GM18873 (cell line): ENCODE measurements around the gene GCSAML.

Experiments used
- ATAC-seq: cut with Tn5 transposase; IDR thresholded peaks from one replicate; pipeline ENCODE4 v1.9.1; 2021; ENCODE audit warnings: mild to moderate bottlenecking, moderate library complexity, moderate number of reproducible peaks; ENCODE audit not compliant: unreplicated experiment, low FRiP score

Gene GCSAML

DNA sequence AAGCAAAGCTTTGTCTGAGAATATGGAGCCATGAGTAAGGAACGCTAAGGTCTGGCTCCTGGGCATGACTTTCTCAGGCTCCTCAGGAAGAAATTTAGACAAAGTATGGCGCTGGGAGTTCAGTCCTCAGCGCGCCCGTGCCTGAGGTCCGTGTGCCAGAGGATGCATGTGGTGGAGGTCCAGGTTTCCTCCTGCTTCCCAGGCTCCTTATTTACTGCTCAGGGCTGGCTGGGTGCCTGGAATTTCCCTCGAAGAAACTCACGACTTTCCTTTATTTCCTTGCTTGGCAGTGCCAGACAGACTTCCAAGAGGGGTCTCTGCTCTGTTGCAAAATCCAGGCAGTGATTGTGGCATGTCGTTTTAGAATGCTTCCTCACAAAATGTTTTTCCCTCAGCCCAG is 13.3 kb downstream of the GCSAML start:
- no peak for ATAC-seq

DNA sequence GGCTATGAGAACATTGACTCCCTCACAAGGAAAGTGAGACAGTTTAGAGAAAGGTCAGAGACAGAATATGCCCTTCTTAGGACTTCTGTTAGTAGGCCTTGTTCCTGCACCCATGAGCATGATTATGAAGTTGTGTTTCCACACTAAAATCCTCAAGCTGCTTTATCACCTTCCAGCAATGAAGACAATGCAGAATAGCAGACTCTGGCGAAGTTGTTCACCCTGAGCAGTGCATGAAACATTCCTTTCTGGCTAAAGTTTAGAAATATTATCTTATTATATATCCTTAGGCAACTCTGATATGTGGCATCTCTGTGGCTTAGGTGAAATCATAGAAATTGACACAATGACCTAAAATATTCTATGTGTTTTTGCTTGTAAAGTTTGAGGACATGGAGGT is 25.3 kb downstream of the GCSAML start:
- ATAC-seq = no peak

DNA sequence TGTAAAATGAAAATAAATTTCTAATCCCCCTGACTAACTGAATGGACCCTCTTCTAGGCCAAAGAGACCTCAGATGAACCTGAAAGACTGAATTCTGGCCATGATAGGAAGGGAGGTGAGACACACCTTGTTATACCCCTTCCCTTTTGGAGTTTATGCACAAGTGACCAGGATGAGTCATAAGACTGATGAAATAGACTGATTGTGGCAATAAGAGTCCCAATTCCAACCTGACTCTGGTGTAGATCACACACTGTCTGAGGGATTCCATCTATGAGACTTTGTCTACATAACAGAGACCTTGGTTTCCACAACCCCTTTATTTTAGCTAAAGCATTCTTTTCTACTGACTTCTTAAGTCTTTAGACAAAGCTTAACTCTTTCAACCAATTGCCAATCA is 25.7 kb downstream of the GCSAML start:
- no peak for ATAC-seq

DNA sequence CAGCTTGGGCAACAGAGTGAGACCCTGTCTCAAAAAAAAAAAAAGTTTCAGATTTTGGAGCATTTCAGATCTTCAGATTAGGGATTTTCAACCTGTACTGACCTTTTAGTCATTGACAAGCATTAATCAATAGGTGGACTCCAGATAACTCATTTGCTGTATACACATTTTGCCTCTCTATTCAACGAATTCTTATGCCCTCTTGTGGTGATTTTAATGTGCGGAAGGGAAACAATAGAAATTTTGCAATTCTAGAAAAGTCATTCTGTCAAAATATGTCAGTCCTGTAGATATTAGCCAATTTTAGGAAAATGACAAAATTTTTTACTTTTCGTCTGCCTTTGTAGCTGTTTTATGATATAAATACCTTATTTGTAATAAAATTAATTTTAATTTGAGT is 27.6 kb downstream of the GCSAML start:
- no peak for ATAC-seq

DNA sequence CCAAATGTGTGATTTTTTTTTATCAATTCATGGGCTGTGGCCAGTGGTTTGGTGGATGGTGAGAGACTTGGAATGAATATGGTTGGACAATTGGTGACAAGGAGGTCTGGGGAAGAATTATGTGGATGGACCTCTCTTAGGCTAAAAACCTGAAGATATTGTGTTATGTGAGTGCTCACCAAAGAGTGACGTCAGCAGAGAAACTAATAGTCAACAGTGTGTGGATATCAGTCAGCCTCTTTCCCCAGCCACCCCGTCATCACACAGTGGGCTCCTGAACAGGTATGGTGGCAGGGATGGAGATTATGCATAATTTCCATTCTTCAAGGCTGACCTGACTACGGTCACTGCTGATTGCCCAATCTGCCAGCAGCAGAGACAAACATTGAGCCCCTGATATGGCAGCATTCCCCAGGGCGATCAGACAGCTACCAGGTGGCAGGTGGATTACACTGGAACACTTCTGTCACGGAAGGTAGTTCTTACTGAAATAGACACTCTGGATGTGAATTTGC is 30.1 kb downstream of the GCSAML start:
- ATAC-seq = no peak

DNA sequence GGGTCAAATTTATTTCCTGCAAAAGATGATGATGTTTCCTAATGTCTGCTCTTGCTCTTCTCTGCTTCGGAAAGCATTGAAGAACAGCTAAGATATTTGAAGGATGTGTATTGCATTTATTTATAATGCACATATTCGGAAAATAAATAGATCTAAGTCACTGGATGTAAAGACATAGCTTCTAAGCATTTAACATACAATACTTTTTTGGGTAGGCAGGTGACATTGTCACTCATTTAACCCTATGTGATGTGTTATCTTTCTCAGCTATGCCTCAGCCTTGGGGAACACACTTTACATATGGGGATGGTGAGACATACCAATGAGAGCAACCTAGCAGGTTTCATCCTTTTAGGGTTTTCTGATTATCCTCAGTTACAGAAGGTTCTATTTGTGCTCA is 39.1 kb downstream of the GCSAML start, which contains the start of gene OR2G2:
Gene OR2G2 (plus strand): TSS at position 301 of the 400 bp plus-strand sequence. CDS start 0 bp downstream, at position 301.
- ATAC-seq = no peak

DNA sequence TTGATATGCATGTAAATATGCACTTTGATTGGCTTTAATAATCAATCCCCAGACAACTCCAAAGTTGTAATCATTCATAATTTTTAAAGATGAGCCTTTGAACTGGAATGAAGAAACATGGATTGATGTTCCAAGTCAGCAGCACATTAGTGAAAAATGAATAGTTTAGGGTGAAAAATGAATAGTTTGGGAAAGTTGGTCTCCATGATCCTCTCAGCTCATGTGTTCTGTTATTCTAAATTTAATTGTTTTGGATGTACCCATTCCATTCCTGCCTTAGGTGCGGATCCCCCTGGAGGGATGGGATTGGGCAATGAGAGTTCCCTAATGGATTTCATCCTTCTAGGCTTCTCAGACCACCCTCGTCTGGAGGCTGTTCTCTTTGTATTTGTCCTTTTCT is 56.4 kb downstream of the GCSAML start, which contains the start of gene OR2G3:
Gene OR2G3 (plus strand): TSS at position 301 of the 400 bp plus-strand sequence. CDS start 0 bp downstream, at position 301.
- no peak for ATAC-seq

DNA sequence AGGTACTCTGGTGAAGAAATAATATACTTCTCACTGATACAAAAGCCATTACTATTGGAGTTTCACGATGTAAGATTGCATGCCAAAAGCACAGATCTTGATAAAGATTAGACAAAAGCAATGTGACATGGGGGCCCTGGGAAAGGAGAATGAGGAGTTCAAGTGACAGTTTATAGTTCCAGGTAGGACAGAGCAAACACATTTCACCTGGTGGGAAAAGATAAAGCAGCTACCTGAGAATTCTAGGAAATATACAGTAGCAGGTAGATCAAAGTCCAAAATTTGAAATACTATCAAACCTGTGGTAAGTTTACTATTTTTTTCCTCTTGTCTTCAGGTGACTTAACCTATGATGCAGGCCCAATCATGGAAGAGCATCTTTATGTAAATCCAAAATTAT is 64.5 kb downstream of the GCSAML start:
- no peak for ATAC-seq

DNA sequence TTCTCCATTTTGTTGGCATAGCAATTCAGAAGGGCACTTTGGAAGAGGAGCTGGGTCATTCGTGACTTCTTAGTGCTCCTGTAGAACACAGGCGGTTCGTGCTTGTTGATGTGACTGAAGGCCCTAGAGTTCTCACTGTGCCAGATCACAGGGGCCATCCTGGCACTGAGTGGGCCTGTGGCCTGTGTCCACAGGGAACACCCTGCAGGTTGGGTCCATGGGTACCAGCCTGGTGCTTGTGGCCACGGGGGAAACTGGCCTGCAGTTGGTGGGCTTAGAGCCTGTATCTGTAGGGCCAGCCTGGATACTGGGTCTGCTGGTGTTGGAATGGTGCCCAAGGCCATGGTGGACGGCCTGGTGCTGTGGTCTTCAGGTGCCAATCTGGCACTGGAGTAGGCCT is 65.7 kb downstream of the GCSAML start:
- no peak for ATAC-seq
